KOPT-K1 (cell line): Measurements from ENCODE around the gene HECTD3.
A peak's percentile ranks its signal among the peaks of the same experiment; 100 is the strongest.

Source experiments
- H3K27ac ChIP-seq: fragments of 200-600 bp; sonication (generic); 2 replicates; pipeline ENCODE4 v1.5.1; 2016; ENCODE audit warnings: antibody characterized with exemption, mild to moderate bottlenecking, low read depth, low read length; ENCODE audit not compliant: poor library complexity, severe bottlenecking
- H3K36me3 ChIP-seq: fragments of 200-600 bp; sonication (generic); 2 replicates; pipeline ENCODE4 v1.5.1; 2017; ENCODE audit warnings: antibody characterized with exemption, mild to moderate bottlenecking, low read length, moderate library complexity; ENCODE audit not compliant: insufficient read depth
- H3K9me3 ChIP-seq: fragments of 200-600 bp; sonication (generic); 2 replicates; pipeline ENCODE4 v1.5.1; 2017; ENCODE audit warnings: antibody characterized with exemption, low read length, mild to moderate bottlenecking; ENCODE audit not compliant: insufficient read depth, poor library complexity, severe bottlenecking

Gene HECTD3

GRCh38 chr1:45026446-45026845, 15.3 kb upstream of the HECTD3 start:
- H3K36me3 ChIP-seq = no peaks in the 10 kb centered on the region
- H3K27ac ChIP-seq = no peak overlapping the region
- H3K9me3 ChIP-seq = no peaks in the 10 kb centered on the region

- Histone ChIP-seq H3K36me3 (no peaks in the 10 kb centered on the region), H3K27ac (no peak overlapping the region), H3K9me3 (no peaks in the 10 kb centered on the region)
These were observed 12.5 kb upstream of the HECTD3 start for GRCh38 chr1:45023663-45024062.

- Histone ChIP-seq H3K9me3 (no peaks in the 10 kb centered on the region), H3K36me3 (peaks cover 7% of the 10 kb centered on the region; the same call in 1 of the 2 replicates), H3K27ac (no peak overlapping the region)
These were observed 7.6 kb upstream of the HECTD3 start for GRCh38 chr1:45018599-45019230.

- Histone ChIP-seq H3K36me3 (peaks cover 7% of the 10 kb centered on the region; the same call in 1 of the 2 replicates), H3K9me3 (no peaks in the 10 kb centered on the region), H3K27ac (no peak overlapping the region)
These were observed 5.6 kb upstream of the HECTD3 start for GRCh38 chr1:45016767-45017166.

- Histone ChIP-seq H3K36me3 (peaks cover 7% of the 10 kb centered on the region; the same call in 1 of the 2 replicates), H3K27ac (no peak overlapping the region), H3K9me3 (no peaks in the 10 kb centered on the region)
These were observed 5.1 kb upstream of the HECTD3 start for GRCh38 chr1:45016090-45016697.

GRCh38 chr1:45015683-45016082, 4.6 kb upstream of the HECTD3 start:
- Histone ChIP-seq H3K36me3 (peaks cover 7% of the 10 kb centered on the region; the same call in 1 of the 2 replicates), H3K27ac (no peak overlapping the region), H3K9me3 (no peaks in the 10 kb centered on the region)

GRCh38 chr1:45014321-45015028, 3.4 kb upstream of the HECTD3 start:
- Histone ChIP-seq H3K36me3 (peaks cover 10% of the 10 kb centered on the region; the same call in 1 of the 2 replicates), H3K9me3 (no peaks in the 10 kb centered on the region), H3K27ac (no peak overlapping the region)

- Histone ChIP-seq H3K9me3 (no peaks in the 10 kb centered on the region), H3K27ac (no peak overlapping the region), H3K36me3 (peaks cover 18% of the 10 kb centered on the region)
These were observed 2.6 kb upstream of the HECTD3 start for GRCh38 chr1:45013551-45014209.

GRCh38 chr1:45012639-45013278, 1.6 kb upstream of the HECTD3 start:
- Histone ChIP-seq H3K27ac (peak overlapping the region; percentile 51), H3K36me3 (peaks cover 27% of the 10 kb centered on the region), H3K9me3 (no peaks in the 10 kb centered on the region)

GRCh38 chr1:45011837-45012638, 914 bp upstream of the HECTD3 start, which contains the start of gene UROD:
Gene UROD, plus strand, starts transcription at chr1:45012254. Its CDS starts 12 bp downstream, at chr1:45012266.
- no peaks in the 10 kb centered on the region for H3K9me3 ChIP-seq
- peak within 1 kb of the TSS; percentile 51 for H3K27ac ChIP-seq
- peaks cover 34% of the 10 kb centered on the region for H3K36me3 ChIP-seq

- peak overlapping the region; percentile 51 for H3K27ac ChIP-seq
- H3K9me3 ChIP-seq = no peaks in the 10 kb centered on the region
- peaks cover 51% of the 10 kb centered on the region for H3K36me3 ChIP-seq
These were observed 919 bp downstream of the HECTD3 start for GRCh38 chr1:45009956-45010854.

- Histone ChIP-seq H3K9me3 (no peaks in the 10 kb centered on the region), H3K36me3 (peaks cover 54% of the 10 kb centered on the region), H3K27ac (no peak overlapping the region)
These were observed 1.7 kb downstream of the HECTD3 start for GRCh38 chr1:45009296-45009865.

- Histone ChIP-seq H3K36me3 (peaks cover 62% of the 10 kb centered on the region), H3K27ac (no peak overlapping the region)
These were observed 2.6 kb downstream of the HECTD3 start for GRCh38 chr1:45008516-45008915.

More at GRCh38 chr1:45008516-45008915, 2.6 kb downstream of the HECTD3 start:
- no peaks in the 10 kb centered on the region for H3K9me3 ChIP-seq
